ENCODE data around the gene KRI1.

DNA sequence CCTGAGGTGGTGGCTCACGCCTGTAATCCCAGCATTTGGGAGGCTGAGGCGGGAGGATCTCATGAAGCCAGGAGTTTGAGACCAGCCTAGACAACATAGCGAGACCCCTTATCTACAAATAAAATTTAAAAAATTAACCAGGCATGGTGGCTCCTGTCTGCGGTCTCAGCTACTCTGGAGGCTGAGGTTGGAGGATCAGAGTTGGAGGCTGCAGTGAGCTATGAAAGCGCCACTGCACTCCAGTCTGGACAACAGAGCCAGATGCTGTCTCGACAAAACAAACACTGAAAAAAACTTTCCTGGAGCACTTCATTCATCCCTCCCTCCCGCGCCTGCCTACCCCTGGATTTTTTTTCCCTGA is 22.8 kb downstream of the KRI1 start:
- no peak for TF ChIP-seq CTCF (IDR thresholded peaks at IDR 0.05)
- TF ChIP-seq POLR2AphosphoS5 (IDR thresholded peaks at IDR 0.05), result no peak
